ENCODE results near the gene NPTXR.

NPTXR gene

DNA sequence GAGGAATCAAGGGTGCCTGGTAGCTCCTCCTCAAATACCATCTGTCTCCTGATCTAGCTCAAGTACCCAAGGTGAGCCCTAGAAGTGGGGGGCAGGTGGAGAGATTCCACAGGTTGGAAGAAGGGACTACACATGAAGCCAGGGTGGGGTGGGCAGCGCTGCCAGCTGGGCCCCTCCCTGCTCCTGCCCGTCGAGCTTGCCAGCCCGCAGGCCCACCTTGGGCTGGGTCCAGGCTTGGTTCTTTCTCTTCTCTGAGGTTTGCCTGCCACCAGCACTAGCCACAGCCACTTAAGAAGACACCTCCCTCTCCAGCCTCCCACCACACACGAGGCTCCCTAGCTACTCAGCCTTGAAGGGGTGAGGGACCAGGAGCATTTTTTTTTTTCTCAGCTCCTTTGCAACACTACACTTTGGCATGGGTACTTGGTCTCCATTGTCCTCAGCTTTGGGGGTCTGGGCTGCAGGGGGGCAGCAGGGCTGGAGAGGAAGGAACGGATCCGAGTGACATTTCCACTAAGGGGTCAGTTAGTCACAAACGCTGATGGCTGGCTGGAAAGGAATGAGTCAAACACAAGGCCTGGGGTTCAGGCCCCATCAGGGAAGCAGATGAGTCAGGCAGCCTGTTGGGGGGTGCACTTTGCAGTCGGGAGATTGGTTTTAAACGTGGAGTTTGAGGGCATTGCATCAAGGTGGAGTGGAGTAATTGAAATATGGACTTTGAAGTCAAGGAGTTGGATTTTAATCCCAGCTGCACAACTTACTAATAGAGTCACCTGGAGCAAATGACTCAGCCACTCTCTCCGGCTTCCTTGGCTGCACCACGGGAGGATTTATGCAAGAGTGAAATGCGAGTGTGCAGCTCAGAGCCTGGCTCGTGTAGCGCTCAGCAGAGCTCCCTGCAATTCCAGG, 7.4 kb upstream of the NPTXR start:
- DNase-seq: no peak

DNA sequence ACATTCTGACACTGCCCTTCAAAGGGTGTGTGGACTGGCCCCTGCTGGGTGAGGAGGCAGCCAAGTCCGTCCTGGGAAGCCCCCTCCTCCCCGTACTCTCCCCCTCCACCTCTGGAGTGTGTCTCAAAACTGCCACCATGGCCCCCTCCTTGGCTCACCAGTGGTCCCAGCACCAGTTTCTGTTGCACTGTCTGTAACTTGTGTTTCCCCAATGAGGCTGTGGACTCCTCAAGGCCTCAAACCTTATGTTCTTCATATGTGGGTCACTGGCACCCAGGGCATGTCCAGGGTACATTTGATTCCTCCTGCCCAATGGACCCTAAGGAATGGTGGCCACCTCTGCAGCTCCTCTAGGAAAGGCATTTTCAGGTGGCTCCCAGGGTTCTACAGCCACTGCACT, 6.6 kb upstream of the NPTXR start:
- no peak for DNase-seq

GRCh38 chr22:38849811-38850210, 6.0 kb upstream of the NPTXR start:
- no peak for DNase-seq

DNA sequence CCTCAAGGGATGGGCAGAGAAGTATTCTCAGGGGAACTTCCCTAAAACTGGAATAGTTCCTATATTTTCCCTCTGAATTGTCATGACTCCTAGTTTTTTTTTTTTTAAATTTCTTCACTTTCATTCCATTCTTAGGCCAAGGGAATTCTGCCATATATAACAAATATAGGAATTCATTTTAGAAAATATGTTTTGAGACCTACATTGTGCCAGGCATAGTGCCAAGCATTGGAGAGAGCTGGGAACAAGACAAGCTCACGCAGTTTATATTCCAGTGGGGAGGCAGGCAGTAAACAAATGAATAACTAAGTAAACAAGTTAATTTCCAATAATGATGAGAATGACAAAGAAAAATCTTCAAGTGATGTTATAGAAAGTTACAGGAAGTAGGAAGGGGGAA, 2.6 kb upstream of the NPTXR start:
- no peak for DNase-seq

GRCh38 chr22:38845004-38845740, 1.3 kb upstream of the NPTXR start:
- no peak for DNase-seq

- no peak for DNase-seq
Measured at GRCh38 chr22:38844315-38845003, 631 bp upstream of the NPTXR start.

GRCh38 chr22:38843201-38843656, 599 bp downstream of the NPTXR start:
- peak; percentile 59 for DNase-seq

GRCh38 chr22:38842512-38843200, 1.2 kb downstream of the NPTXR start:
- no peak for DNase-seq

GRCh38 chr22:38841635-38842034, 2.2 kb downstream of the NPTXR start:
- DNase-seq: no peak

DNA sequence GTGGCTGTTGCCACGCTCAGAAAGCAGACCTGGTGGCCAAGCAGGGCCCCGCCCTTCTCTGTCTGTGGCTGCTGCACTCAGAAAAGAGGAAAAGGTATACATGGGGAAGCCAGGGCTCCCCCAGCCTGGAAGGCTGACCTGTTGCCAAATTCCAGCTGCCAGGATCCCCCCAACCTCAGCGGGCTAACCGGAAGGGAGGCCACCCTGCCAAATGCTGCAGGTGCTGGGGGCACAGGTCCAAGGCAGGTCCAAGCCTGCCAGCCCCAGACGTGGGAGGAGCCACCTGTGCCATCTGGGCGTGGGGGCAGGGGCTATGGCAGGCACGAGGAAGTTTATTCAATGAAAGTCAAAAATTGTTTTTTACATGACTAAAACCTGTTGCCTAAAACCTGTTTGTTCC, 2.6 kb downstream of the NPTXR start:
- no peak for DNase-seq

DNA sequence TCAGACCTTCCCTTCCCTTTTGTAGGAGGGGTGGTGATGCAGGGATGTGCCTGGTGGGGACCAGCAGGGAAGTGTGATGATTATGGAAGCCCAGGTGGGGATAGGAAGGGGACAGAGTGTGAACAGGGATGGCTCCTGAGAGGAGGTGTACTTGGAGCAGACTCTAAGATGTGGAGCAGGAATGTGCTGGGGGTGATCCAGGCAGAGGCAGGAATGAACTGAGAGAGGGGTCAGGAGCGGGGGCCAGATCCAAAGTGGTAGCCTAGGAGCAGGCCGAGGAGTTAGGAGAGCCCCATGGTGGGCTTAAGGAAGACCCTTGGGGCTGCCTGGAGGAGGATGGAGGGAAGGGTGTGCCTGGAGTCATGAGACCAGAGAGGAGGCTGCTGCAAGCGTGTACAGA, 3.7 kb downstream of the NPTXR start:
- no peak for DNase-seq

DNA sequence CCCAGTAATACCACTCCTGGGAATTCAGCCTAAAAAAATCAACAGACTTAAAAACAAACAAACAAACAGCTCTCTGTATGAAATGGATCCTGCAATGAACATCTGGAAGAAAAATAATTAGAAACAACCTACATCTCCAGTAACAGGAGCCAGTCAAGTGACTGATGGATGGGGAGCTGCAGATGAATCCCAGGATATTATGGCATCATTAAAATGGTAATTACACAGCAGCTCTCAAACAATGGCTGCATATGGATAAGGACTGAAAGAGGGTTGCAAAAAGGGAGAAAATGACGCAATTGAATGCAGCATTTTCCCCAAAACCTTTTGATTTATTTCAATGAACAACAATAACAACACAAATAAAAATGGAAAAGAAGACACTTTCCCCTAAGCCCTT, 4.1 kb downstream of the NPTXR start:
- DNase-seq: no peak

GRCh38 chr22:38837414-38837928, 6.4 kb downstream of the NPTXR start:
- DNase-seq: no peak

GRCh38 chr22:38835888-38836301, 7.9 kb downstream of the NPTXR start:
- DNase-seq: no peak

DNA sequence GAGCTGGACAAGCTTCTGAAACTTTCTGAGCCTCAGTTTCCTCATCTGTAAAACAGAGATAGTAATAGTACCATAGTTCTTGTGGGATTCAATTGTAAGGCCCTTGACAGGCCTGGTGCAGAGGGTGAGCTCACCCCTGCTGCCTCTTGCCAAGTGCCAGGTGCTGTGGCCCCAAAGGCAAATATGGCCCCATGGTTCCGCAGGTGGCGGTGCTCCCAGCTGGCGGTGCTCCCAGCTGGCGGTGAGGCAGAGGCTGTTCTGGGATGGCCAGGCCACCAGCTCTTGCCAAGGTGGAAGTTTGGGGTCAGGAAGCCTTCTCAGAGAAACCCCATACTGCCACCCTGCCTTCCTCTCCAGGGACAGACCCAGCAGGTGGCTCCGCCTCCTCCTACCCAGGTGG, 8.8 kb downstream of the NPTXR start:
- DNase-seq: no peak

- DNase-seq: no peak
Measured at GRCh38 chr22:38834215-38834953, 9.4 kb downstream of the NPTXR start.

- DNase-seq: no peak
Measured at GRCh38 chr22:38833061-38833460, 10.8 kb downstream of the NPTXR start.

DNA sequence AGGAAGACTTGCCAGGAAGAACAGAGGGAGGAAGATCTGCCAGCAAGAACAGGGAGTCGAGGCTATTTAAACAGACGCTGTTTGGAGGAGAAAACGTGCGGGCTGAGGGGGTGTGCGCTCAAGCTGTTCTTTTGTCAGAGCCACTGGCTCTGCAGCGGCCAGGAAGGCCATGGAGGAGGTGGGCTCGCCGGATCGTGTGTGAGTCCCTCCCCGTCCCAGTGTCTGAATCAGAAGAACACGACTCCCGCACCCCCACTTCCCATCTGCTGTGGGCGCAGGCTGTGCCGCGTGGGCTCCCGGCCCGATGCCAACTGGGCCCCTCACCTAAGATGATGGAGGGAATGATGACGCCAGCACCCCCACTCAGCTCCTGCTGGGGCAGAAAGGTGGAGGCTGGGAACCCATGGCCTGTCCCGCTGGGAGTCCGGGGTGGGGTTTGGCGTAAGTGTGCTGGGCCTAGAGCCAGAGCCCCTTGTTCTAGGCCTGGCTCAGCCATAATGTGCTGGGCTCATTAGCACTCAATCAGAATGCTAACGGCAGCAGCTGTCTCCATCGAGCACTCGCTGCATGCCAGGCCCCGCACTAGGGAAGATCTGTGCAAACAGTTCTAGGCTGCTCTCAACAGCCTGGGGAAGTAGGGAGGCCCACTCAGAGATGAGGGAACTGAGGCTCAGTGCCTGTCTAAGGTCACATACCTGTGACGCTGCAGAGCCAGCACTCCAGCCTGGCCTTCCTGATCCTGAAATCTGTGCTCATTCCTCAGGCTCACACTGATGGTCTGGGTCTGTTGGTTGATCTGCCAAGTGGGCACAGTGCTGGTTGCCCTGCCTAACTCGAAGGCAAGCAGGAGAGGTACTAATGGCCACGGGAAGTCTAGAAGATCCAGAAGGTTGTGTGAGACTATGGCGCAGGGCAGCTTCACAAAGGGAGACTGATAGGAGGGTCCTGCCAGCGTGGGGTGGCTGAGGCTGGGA, 11.5 kb downstream of the NPTXR start:
- DNase-seq: no peak

- DNase-seq: no peak
Measured at GRCh38 chr22:38831166-38831945, 12.5 kb downstream of the NPTXR start.

DNA sequence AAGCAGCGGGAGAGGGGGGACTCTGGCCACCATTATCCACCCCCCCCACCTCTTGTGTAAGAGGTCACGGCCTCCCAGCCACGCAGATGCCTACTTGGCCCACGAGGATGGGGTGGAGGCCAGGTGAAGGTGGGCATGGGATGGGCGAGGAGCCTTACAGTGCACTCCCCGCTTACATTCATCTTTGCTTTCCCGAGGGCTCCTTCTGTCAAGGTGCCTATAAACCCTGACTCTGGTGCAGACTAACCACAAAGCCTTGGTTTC, 13.1 kb downstream of the NPTXR start:
- no peak for DNase-seq
